SW 1271 (cell line): ENCODE measurements around the gene NFIC.
"Not testable (repeated sequence)": the region's sequence is repeated elsewhere in the genome, so short reads cannot be mapped to it uniquely, and the experiment has no call there.

ENCODE experiments used
- DNase-seq, 2 experiments: peaks; one replicate each; lab custom pipeline; 2025; lab: John Stamatoyannopoulos, UW

NFIC gene

GRCh38 chr19:3365836-3366752 lies at the start of gene NFIC:
NFIC (plus strand) TSS chr19:3366583; CDS start chr19:3366637, 54 bp downstream.
- peak; percentile 42 to 77 for DNase-seq

- DNase-seq: no peak
Measured at GRCh38 chr19:3316659-3317207, 49.6 kb upstream of the NFIC start.

- DNase-seq: no peak
Measured at GRCh38 chr19:3319643-3320353, 46.6 kb upstream of the NFIC start.

GRCh38 chr19:3320354-3320670 lies 46.1 kb upstream of the NFIC start:
- DNase-seq: no peak

GRCh38 chr19:3320853-3321252 lies 45.5 kb upstream of the NFIC start:
- DNase-seq: no peak

GRCh38 chr19:3321696-3322095 lies 44.7 kb upstream of the NFIC start:
- no peak for DNase-seq

GRCh38 chr19:3322199-3322978 lies 44.0 kb upstream of the NFIC start:
- no peak for DNase-seq

GRCh38 chr19:3323026-3323425 lies 43.4 kb upstream of the NFIC start:
- DNase-seq: no peak

- DNase-seq: no peak
Measured at GRCh38 chr19:3323658-3324057, 42.7 kb upstream of the NFIC start.

GRCh38 chr19:3324405-3324856 lies 42.0 kb upstream of the NFIC start:
- DNase-seq: peak in 1 of 2 experiments; percentile 34

GRCh38 chr19:3325451-3325850 lies 40.9 kb upstream of the NFIC start:
- no peak for DNase-seq

- DNase-seq: no peak
Measured at GRCh38 chr19:3328743-3329142, 37.6 kb upstream of the NFIC start.

- no peak for DNase-seq
Measured at GRCh38 chr19:3330047-3330446, 36.3 kb upstream of the NFIC start.

- DNase-seq: not testable (repeated sequence)
Measured at GRCh38 chr19:3332232-3332631, 34.2 kb upstream of the NFIC start.

- no peak for DNase-seq
Measured at GRCh38 chr19:3333020-3333583, 33.3 kb upstream of the NFIC start.

GRCh38 chr19:3333662-3334061 lies 32.7 kb upstream of the NFIC start:
- DNase-seq: no peak

- not testable (repeated sequence) for DNase-seq
Measured at GRCh38 chr19:3334749-3335430, 31.5 kb upstream of the NFIC start.

- no peak for DNase-seq
Measured at GRCh38 chr19:3335431-3336350, 30.7 kb upstream of the NFIC start.

- no peak for DNase-seq
Measured at GRCh38 chr19:3336351-3336679, 30.1 kb upstream of the NFIC start.
